Spleen (tissue), 11 donors: ENCODE measurements around the gene LPCAT1. TPM values are rescaled to one million over a fixed set of nuclear protein-coding genes. Genes with fewer than 3 reads are reported as not detected.
"Not testable (repeated sequence)": the region's sequence is repeated elsewhere in the genome, so short reads cannot be mapped to it uniquely, and the experiment has no call there.

Source experiments
- DNase-seq: peaks from one replicate; pipeline ENCODE4 v3.0.0-alpha.2; 2020
- H3K27ac ChIP-seq, 8 donors: fragments of 200-600 bp; sonication (generic) in 7 of 8; 1 replicate in 4 of 8; 2 replicates in 4 of 8; pipeline versions ENCODE4 v1.5.0 to v1.8.0; 2016 to 2021; ENCODE audit warnings: inconsistent platforms in 4 of 8, mild to moderate bottlenecking in 4 of 8, moderate library complexity in 1 of 8
- H3K27me3 ChIP-seq, 7 donors: fragments of 200-600 bp; sonication (generic) in 6 of 7; replicated peaks in 1 of 7; 1 replicate in 4 of 7; 2 replicates in 3 of 7; pipeline versions ENCODE4 v1.5.0 to v1.8.0; 2016 to 2021; ENCODE audit warnings: inconsistent platforms in 3 of 7, mild to moderate bottlenecking in 1 of 7
- H3K36me3 ChIP-seq, 6 donors: fragments of 200-600 bp; sonication (generic) in 5 of 6; 1 replicate in 4 of 6; 2 replicates in 2 of 6; pipeline versions ENCODE4 v1.5.0 to v1.8.0; 2016 to 2021; ENCODE audit warnings: inconsistent platforms in 2 of 6
- H3K4me1 ChIP-seq, 6 donors: fragments of 200-600 bp; sonication (generic) in 5 of 6; 1 replicate in 3 of 6; 2 replicates in 3 of 6; pipeline versions ENCODE4 v1.5.0 to v1.8.0; 2016 to 2021; ENCODE audit warnings: inconsistent platforms in 3 of 6
- H3K4me3 ChIP-seq, 8 donors: fragments of 200-600 bp; sonication (generic) in 7 of 8; 1 replicate in 4 of 8; 2 replicates in 4 of 8; pipeline versions ENCODE4 v1.5.0 to v1.8.0; 2016 to 2021; ENCODE audit warnings: inconsistent platforms in 4 of 8, mild to moderate bottlenecking in 4 of 8, moderate library complexity in 2 of 8
- H3K9me3 ChIP-seq, 8 donors: fragments of 200-600 bp; sonication (generic) in 7 of 8; 1 replicate in 4 of 8; 2 replicates in 4 of 8; pipeline versions ENCODE4 v1.5.0 to v1.8.0; 2016 to 2021; ENCODE audit warnings: inconsistent platforms in 4 of 8
- CTCF ChIP-seq, 11 experiments: fragments of 200-600 bp in 7 of 11; fragments of 450-650 bp in 4 of 11; sonication (generic) in 4 of 11; IDR thresholded peaks in 8 of 11; conservative IDR thresholded peaks in 3 of 11; 1 replicate in 7 of 11; 2 replicates in 4 of 11; pipeline versions ENCODE4 v1.4.0 to v1.8.0; 2016 to 2021; ENCODE audit warnings: antibody characterized with exemption in 11 of 11, inconsistent platforms in 4 of 11, mild to moderate bottlenecking in 1 of 11
- POLR2A ChIP-seq, 3 donors: fragments of 450-650 bp; IDR thresholded peaks; one replicate each; pipeline ENCODE4 v1.5.1; 2017; ENCODE audit warnings: antibody characterized with exemption in 3 of 3, mild to moderate bottlenecking in 1 of 3
- POLR2AphosphoS5 ChIP-seq, 3 donors: sonication (generic); formaldehyde crosslinking; IDR thresholded peaks; one replicate each; pipeline ENCODE4 v1.5.1; 2017; ENCODE audit warnings: antibody characterized with exemption in 3 of 3
- WGBS, 5 donors: extraction: QIAGEN DNeasy Blood & Tissue Kit in 3 of 5; methylation state at CpG; one replicate each; pipeline versions ENCODE4 v1.1.5 to v1.1.7; 2013 to 2018; 5-methylcytosine and 5-hydroxymethylcytosine counted together
- intact Hi-C: fragments of 100-400 bp; cut with DNase I; formaldehyde crosslinking; loops from one replicate; pipeline ENCODE4 v1.15.0; 2023; ENCODE audit warnings: low total_unique reads
- polyA plus RNA-seq, 3 donors: library from polyadenylated mRNA; stranded (reverse); fragments of 200-250 nt; gene quantifications; one replicate each; pipeline ENCODE4 v1.2.1, GENCODE V29; 2013
- total RNA-seq, 7 donors: library from RNA; depleted of rRNA in 3 of 7; stranded (reverse); fragments of >200 nt in 3 of 7; fragmentation: NEBNext Ultra II Directional in 4 of 7; extraction: Animal tissue kit (Norgen Biotek cat#: 25700) in 4 of 7; gene quantifications; one replicate each; pipeline versions ENCODE4 v1.1.0 to v1.2.1, GENCODE V29; 2016 to 2021
- donor health status: healthy with polysubstance abuse.
- donor health status: DM: no; HTN: no; CAD: no; lungs with moderate emphysema.
- donor health status: DM: no; HTN: no; CAD: no.
- donor health status: Bipolar disorder and iron deficiency.
- donor health status: healthy.
- donor health status: DM: no; HTN: no; CAD: no.
- donor health status: DM: yes; HTN: yes; CAD: no.

The LPCAT1 gene
- total and polyA plus RNA-seq, 10 donors = 52.2 to 322 (median 174) TPM

DNA sequence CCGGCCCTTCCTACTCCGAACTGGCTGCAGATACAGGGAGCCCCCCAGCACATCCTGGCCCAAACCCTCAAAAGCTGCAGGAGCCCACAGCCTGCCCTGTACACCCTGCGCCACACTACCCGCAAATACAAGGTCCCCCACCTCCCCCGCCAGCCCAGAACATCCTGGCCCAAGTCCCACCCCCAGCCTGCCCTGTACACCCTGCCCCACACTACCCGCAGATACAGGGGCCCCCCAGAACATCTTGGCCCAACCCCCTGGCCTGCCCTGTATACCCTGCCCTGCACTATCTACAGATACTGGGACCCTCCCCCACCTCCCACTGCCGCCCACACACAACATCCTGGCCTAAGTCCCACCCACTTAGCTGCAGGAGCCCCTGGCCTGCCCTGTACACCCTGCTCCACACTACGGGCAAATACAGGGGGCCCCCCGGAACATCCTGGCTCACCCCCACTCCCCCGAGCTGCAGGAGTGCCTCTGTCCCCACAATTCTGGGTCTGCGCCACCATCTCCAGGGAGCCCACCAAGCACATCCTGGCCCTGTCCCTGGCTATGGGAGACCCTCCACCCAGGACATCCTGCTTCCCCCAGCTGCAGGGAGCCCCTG is 8.3 kb downstream of the LPCAT1 start:
- intact Hi-C loops = no loop called here
- Histone ChIP-seq H3K4me1 (peaks cover 48 to 100% (median 86%) of the 10 kb centered on the region in 6 donors), H3K4me3 (peak overlapping the region in 1 of 8 donors; percentile 46), H3K36me3 (peaks cover 0 to 92% (median 55%) of the 10 kb centered on the region in 6 donors), H3K27ac (peak overlapping the region in 7 of 8 donors; percentile 58 to 98 (median 77)), H3K27me3 (no peaks in the 10 kb centered on the region), H3K9me3 (no peaks in the 10 kb centered on the region)
- 71 to 88% (median 74%) methylated on average over 9 to 11 of the region's 11 CpGs for WGBS, 5 donors
- peak; percentile 81 for DNase-seq
- TF ChIP-seq POLR2A (IDR thresholded peaks at IDR 0.05) (no peak), CTCF (IDR thresholded peaks at IDR 0.05 in 8 of 11, conservative IDR thresholded peaks at IDR 0.05 in 3 of 11) (no peak), POLR2AphosphoS5 (IDR thresholded peaks at IDR 0.05) (no peak)

DNA sequence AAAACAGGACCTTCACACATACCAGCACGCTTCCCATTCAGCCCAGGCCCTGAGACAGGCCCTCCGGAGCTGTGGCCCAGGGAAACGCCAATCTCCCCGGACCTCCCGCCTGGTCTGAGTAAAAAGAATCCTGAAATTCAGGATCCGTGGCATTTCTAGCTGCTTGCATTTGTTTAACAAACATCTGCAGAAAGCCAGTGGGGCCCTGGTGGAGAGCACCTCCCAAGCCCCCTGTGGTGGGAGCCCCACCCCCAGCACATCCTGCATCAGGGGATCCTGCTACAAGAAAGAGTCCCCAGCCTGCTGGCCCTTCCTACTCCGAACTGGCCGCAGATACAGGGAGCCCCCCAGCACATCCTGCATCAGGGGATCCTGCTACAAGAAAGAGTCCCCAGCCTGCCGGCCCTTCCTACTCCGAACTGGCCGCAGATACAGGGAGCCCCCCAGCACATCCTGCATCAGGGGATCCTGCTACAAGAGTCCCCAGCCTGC is 8.9 kb downstream of the LPCAT1 start:
- intact Hi-C loops, H3K9me3 ChIP-seq, H3K27me3 ChIP-seq: not testable (repeated sequence)
- Histone ChIP-seq H3K4me1 (peaks cover 48 to 98% (median 82%) of the 10 kb centered on the region in 6 donors), H3K27ac (peak overlapping the region in 5 of 8 donors; percentile 20 to 98 (median 77)), H3K36me3 (peaks cover 0 to 92% (median 54%) of the 10 kb centered on the region in 6 donors), H3K4me3 (peak overlapping the region in 1 of 8 donors; percentile 46)
- WGBS, 5 donors = 80 to 92% (median 88%) methylated on average over 11 of the region's 11 CpGs
- DNase-seq = peak; percentile 71

DNA sequence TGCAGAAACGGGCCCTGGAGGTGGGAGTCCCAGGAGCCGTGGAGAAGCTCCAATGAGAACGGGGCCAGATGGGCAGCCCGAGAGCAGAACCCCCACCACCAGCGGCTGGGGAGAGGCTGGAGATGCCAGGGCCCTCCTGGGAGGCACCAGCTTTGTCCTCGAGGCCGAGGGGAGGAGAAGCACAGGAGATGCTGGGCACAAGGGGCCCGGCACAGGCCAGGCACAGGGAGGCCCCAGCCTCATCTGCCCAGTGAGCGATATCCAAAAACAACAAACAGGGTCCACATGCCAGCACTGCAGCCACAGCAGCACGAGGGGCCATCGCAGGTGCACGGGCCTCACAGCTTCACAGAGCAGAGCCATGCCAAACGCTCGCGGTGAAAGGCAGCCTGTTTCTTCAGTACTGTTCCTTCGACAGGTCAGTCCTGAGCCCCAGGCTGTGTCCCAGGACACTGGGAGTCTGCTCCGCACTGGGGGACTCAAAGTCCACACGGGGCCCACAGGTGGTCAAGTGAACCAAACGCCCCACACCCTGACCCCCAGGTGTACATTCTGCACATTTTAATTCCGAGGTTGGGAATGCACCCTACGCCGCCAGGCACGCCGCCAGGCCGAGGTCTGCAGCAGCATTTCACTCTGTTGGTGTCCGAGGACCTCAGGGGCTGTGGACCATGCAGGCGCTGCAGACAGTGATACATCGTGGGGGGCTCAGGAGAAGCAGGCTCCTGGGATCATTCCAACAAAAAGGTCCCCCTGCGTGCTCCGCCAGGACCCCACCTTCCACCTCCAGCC is 9.5 kb downstream of the LPCAT1 start:
- WGBS, 5 donors = 82 to 86% (median 84%) methylated on average over 22 to 30 of the region's 30 CpGs
- peak; percentile 75 for DNase-seq
- Histone ChIP-seq H3K4me3 (peak overlapping the region in 1 of 8 donors; percentile 46), H3K36me3 (peaks cover 0 to 92% (median 54%) of the 10 kb centered on the region in 6 donors), H3K27ac (peak overlapping the region in 7 of 8 donors; percentile 40 to 86 (median 61)), H3K27me3 (no peaks in the 10 kb centered on the region), H3K9me3 (no peaks in the 10 kb centered on the region), H3K4me1 (peaks cover 44 to 98% (median 78%) of the 10 kb centered on the region in 6 donors)
- TF ChIP-seq POLR2AphosphoS5 (IDR thresholded peaks at IDR 0.05) (peak in 2 of 3 donors; percentile 17 to 37), POLR2A (IDR thresholded peaks at IDR 0.05) (no peak)
- intact Hi-C loops = no loop called here

- Histone ChIP-seq H3K27me3 (no peaks in the 10 kb centered on the region), H3K4me3 (peak overlapping the region in 1 of 8 donors; percentile 44), H3K4me1 (peaks cover 41 to 97% (median 75%) of the 10 kb centered on the region in 6 donors), H3K27ac (peak overlapping the region in 7 of 8 donors; percentile 40 to 86 (median 63)), H3K36me3 (peaks cover 0 to 92% (median 54%) of the 10 kb centered on the region in 6 donors), H3K9me3 (no peaks in the 10 kb centered on the region)
- intact Hi-C loops = no loop called here
- WGBS, 5 donors = 39 to 68% (median 53%) methylated on average over 23 to 26 of the region's 26 CpGs
- TF ChIP-seq POLR2AphosphoS5 (IDR thresholded peaks at IDR 0.05) = no peak
- no peak for TF ChIP-seq POLR2A (IDR thresholded peaks at IDR 0.05)
- TF ChIP-seq CTCF (IDR thresholded peaks at IDR 0.05 in 8 of 11, conservative IDR thresholded peaks at IDR 0.05 in 3 of 11) = no peak
- peak; percentile 83 for DNase-seq
Observed at GRCh38 chr5:1513326-1514026, 10.3 kb downstream of the LPCAT1 start.
